Measurements from ENCODE around the gene ERGIC3.
"Not testable (repeated sequence)": the region's sequence is repeated elsewhere in the genome, so short reads cannot be mapped to it uniquely, and the experiment has no call there.

Gene ERGIC3

DNA sequence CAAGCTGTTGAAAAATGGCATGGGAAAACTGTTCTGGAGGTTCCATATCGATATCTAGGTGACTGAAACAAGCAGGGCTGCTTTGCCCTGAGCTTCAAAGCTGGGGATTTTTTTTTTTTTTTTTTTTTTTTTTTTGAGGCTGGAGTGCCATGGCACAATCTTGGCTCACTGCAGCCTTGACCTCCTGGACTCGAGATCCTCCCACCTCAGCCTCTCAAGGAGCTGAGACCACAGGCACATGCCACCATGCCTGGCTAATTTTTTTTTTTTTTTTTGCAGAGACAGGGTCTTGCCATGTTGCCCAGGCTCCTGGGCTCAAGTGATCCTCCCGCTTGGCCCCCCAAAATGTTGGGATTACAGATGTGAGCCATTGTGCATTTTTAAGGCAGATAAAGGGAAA lies 11.0 kb downstream of the ERGIC3 start:
- no peaks in the 10 kb centered on the region for H3K4me1 ChIP-seq (ENCODE audit: control insufficient read depth, insufficient read depth, low read length)
- H3K4me3 ChIP-seq (ENCODE audit: low read depth, low read length): no peak overlapping the region
- TF ChIP-seq, protein P1, sequence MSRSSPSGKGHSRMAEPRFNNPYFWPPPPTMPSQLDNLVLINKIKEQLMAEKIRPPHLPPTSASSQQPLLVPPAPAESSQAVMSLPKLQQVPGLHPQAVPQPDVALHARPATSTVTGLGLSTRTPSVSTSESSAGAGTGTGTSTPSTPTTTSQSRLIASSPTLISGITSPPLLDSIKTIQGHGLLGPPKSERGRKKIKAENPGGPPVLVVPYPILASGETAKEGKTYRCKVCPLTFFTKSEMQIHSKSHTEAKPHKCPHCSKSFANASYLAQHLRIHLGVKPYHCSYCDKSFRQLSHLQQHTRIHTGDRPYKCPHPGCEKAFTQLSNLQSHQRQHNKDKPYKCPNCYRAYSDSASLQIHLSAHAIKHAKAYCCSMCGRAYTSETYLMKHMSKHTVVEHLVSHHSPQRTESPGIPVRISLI (tag by site-specific recombination; IDR thresholded peaks at IDR 0.05): peak; percentile 91
- TF ChIP-seq, protein P2, sequence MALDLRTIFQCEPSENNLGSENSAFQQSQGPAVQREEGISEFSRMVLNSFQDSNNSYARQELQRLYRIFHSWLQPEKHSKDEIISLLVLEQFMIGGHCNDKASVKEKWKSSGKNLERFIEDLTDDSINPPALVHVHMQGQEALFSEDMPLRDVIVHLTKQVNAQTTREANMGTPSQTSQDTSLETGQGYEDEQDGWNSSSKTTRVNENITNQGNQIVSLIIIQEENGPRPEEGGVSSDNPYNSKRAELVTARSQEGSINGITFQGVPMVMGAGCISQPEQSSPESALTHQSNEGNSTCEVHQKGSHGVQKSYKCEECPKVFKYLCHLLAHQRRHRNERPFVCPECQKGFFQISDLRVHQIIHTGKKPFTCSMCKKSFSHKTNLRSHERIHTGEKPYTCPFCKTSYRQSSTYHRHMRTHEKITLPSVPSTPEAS (tag by site-specific recombination; IDR thresholded peaks at IDR 0.05): no peak
- ChIA-PET POLR2A (interaction anchor here (0.6 to 1.3 kb wide), 2 partner anchors 11 to 12 kb away, joined by 3 to 4 read pairs; partner anchors contain the start of gene ERGIC3), CTCF (interaction anchor here (0.6 kb wide), 1 partner anchor 28 kb away, joined by 5 read pairs; no protein-coding TSS in a partner anchor)
- H3K36me3 ChIP-seq (ENCODE audit: control insufficient read depth in 2 of 2, insufficient read depth in 1 of 2, low read length in 2 of 2): peaks cover 7 to 96% of the 10 kb centered on the region in 2 experiments; a peak in 2 of 3 replicates
- H3K27ac ChIP-seq (ENCODE audit: extremely low read depth, low read depth, low read length): no peak overlapping the region
- no peaks in the 10 kb centered on the region for H3K9me3 ChIP-seq (ENCODE audit: control insufficient read depth, insufficient read depth, low read depth, low read length)

DNA sequence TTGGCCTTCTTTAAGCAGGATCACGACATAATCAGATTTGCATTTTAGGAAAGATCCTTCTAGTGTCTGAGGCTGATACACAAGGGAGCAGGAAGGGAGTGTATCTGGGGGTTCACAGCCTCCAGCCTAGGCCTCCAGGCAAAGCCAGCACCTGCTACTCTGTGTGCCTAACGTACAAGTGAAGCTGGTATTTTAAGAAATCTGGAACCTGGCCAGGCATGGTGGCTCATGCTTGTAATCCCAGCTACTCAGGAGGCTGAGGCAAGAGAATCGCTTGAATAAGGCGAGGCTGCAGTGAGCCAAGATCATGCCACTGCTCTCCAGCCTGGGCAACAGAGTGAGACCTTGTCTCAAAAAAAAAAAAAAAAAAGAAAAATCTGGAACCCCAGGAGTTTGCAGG lies 13.6 kb downstream of the ERGIC3 start:
- H3K4me3 ChIP-seq (ENCODE audit: low read depth, low read length); POLR2A ChIA-PET; H3K27ac ChIP-seq (ENCODE audit: extremely low read depth, low read depth, low read length); H3K4me1 ChIP-seq (ENCODE audit: control insufficient read depth, insufficient read depth, low read length); CTCF ChIA-PET; H3K9me3 ChIP-seq (ENCODE audit: control insufficient read depth, insufficient read depth, low read depth, low read length): not testable (repeated sequence)
- peaks cover 3 to 82% of the 10 kb centered on the region in 2 experiments; a peak in 2 of 3 replicates for H3K36me3 ChIP-seq (ENCODE audit: control insufficient read depth in 2 of 2, insufficient read depth in 1 of 2, low read length in 2 of 2)

DNA sequence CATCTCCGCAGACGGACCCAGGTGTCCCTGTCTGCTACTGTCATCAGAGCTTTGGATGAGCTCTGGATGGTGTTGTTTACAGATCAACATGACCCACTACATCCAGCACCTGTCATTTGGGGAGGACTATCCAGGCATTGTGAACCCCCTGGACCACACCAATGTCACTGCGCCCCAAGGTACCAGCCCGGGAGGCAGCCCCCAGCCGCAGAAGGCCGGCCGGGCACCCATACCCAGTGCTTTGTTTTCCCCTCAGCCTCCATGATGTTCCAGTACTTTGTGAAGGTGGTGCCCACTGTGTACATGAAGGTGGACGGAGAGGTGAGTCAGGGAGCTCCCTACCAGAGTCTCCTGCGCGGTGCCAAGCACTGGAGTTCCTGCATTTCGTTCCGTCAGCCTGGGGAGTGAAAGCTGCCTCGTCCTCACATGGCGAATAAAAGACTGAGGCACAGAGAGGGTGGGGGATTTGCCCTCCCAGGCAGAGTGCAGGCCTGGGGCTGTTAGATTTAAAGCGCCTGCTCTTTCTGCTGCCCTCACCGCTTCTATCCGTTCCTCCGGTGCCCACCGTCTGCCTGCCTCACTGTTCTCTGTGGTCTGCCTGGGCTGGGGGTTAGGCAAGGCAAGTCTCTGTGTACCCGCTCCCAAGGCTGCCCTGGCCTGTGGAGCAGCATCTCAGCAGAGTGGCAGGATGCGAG lies 14.2 kb downstream of the ERGIC3 start:
- no peaks in the 10 kb centered on the region for H3K4me1 ChIP-seq (ENCODE audit: control insufficient read depth, insufficient read depth, low read length)
- POLR2A ChIA-PET: no interaction called here
- H3K9me3 ChIP-seq (ENCODE audit: control insufficient read depth, insufficient read depth, low read depth, low read length): no peaks in the 10 kb centered on the region
- H3K4me3 ChIP-seq (ENCODE audit: low read depth, low read length): no peak overlapping the region
- CTCF ChIA-PET: no interaction called here
- TF ChIP-seq ZNF184 (tag by site-specific recombination; IDR thresholded peaks at IDR 0.05): no peak
- no peak for TF ChIP-seq WT1 (tag by site-specific recombination; IDR thresholded peaks at IDR 0.05)
- no peak for TF ChIP-seq MZF1 (tag by site-specific recombination; IDR thresholded peaks at IDR 0.05; ENCODE audit: borderline replicate concordance)
- no peak for TF ChIP-seq ZNF23 (tag by site-specific recombination; IDR thresholded peaks at IDR 0.05; ENCODE audit: borderline replicate concordance)
- TF ChIP-seq, protein P3, sequence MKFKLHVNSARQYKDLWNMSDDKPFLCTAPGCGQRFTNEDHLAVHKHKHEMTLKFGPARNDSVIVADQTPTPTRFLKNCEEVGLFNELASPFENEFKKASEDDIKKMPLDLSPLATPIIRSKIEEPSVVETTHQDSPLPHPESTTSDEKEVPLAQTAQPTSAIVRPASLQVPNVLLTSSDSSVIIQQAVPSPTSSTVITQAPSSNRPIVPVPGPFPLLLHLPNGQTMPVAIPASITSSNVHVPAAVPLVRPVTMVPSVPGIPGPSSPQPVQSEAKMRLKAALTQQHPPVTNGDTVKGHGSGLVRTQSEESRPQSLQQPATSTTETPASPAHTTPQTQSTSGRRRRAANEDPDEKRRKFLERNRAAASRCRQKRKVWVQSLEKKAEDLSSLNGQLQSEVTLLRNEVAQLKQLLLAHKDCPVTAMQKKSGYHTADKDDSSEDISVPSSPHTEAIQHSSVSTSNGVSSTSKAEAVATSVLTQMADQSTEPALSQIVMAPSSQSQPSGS (tag by site-specific recombination; IDR thresholded peaks at IDR 0.05; ENCODE audit: low read depth): no peak
- TF ChIP-seq SP2 (tag by site-specific recombination; IDR thresholded peaks at IDR 0.05): no peak
- TF ChIP-seq, protein P4, sequence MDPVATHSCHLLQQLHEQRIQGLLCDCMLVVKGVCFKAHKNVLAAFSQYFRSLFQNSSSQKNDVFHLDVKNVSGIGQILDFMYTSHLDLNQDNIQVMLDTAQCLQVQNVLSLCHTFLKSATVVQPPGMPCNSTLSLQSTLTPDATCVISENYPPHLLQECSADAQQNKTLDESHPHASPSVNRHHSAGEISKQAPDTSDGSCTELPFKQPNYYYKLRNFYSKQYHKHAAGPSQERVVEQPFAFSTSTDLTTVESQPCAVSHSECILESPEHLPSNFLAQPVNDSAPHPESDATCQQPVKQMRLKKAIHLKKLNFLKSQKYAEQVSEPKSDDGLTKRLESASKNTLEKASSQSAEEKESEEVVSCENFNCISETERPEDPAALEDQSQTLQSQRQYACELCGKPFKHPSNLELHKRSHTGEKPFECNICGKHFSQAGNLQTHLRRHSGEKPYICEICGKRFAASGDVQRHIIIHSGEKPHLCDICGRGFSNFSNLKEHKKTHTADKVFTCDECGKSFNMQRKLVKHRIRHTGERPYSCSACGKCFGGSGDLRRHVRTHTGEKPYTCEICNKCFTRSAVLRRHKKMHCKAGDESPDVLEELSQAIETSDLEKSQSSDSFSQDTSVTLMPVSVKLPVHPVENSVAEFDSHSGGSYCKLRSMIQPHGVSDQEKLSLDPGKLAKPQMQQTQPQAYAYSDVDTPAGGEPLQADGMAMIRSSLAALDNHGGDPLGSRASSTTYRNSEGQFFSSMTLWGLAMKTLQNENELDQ (tag by site-specific recombination; IDR thresholded peaks at IDR 0.05; ENCODE audit: low read depth): no peak
- no peak for TF ChIP-seq TRIM28 (IDR thresholded peaks at IDR 0.05; ENCODE audit: borderline replicate concordance, low read length)
- no peak for TF ChIP-seq ZNF549 (tag by site-specific recombination; IDR thresholded peaks at IDR 0.05)
- no peak for TF ChIP-seq YY1 (tag by site-specific recombination; IDR thresholded peaks at IDR 0.05)
- TF ChIP-seq ZNF146 (tag by site-specific recombination; IDR thresholded peaks at IDR 0.05): no peak
- TF ChIP-seq ZNF211 (tag by site-specific recombination; IDR thresholded peaks at IDR 0.05; ENCODE audit: low read depth): no peak
- no peak overlapping the region for H3K27ac ChIP-seq (ENCODE audit: extremely low read depth, low read depth, low read length)
- H3K36me3 ChIP-seq (ENCODE audit: control insufficient read depth in 2 of 2, insufficient read depth in 1 of 2, low read length in 2 of 2): peaks cover 2 to 76% of the 10 kb centered on the region in 2 experiments; a peak in 2 of 3 replicates

All from HEK293 (cell line).